ENCODE data around the gene R3HDM1. TPM values are rescaled to one million over a fixed set of nuclear protein-coding genes. Genes with fewer than 3 reads are reported as not detected.

The R3HDM1 gene
- total and polyA plus RNA-seq, 2 of the 4 experiments (the other 2 are of a cell fraction), result 5.9 to 38.1 TPM

- Histone ChIP-seq H3K4me3 (ENCODE audit: insufficient read depth, low read depth, low read length) (no peak overlapping the region), H3K4me1 (ENCODE audit: control insufficient read depth, insufficient read depth, low read length) (no peaks in the 10 kb centered on the region), H3K23ac (ENCODE audit: low read depth, low read length) (no peak overlapping the region), H2AFZ (replicated peaks; ENCODE audit: low read length, poor library complexity) (no peak overlapping the region), H4K20me1 (ENCODE audit: insufficient read depth, low read length) (no peaks in the 10 kb centered on the region), H4K91ac (ENCODE audit: insufficient read depth, low read depth, low read length) (no peak overlapping the region), H4K8ac (ENCODE audit: low read depth in 2 of 2, low read length in 2 of 2) (no peak overlapping the region), H4K5ac (ENCODE audit: low read depth, low read length) (no peak overlapping the region), H3K9me1 (ENCODE audit: insufficient read depth, low read length) (no peaks in the 10 kb centered on the region), H3K18ac (ENCODE audit: low read depth, low read length) (no peak overlapping the region), H2BK120ac (ENCODE audit: low read depth, low read length) (no peak overlapping the region), H3K9ac (ENCODE audit: low read depth, low read length) (no peak overlapping the region), H3K14ac (replicated peaks; ENCODE audit: low read depth, low read length) (no peak overlapping the region), H3K27ac (ENCODE audit: insufficient read depth, low read length) (no peak overlapping the region), H3K4me2 (ENCODE audit: low read depth, low read length) (no peak overlapping the region), H3K27me3 (ENCODE audit: control insufficient read depth, insufficient read depth, low read length) (no peaks in the 10 kb centered on the region), H2BK15ac (ENCODE audit: low read depth, low read length) (no peak overlapping the region), H3K79me1 (ENCODE audit: low read depth in 1 of 2, low read length in 2 of 2) (no peaks in the 10 kb centered on the region), H3K56ac (ENCODE audit: extremely low read depth, insufficient read depth, low read length) (no peak overlapping the region), H2BK20ac (ENCODE audit: low read depth, low read length) (no peak overlapping the region), H3K4ac (ENCODE audit: low read depth, low read length) (no peak overlapping the region), H2AK5ac (ENCODE audit: low read depth, low read length) (no peak overlapping the region), H2AK9ac (replicated peaks; ENCODE audit: low read depth, low read length, poor library complexity) (peak overlapping the region; percentile 24), H3K36me3 (ENCODE audit: control insufficient read depth, insufficient read depth, low read length) (peaks cover 8% of the 10 kb centered on the region), H3K9me3 (ENCODE audit: control insufficient read depth, insufficient read depth, low read length) (no peaks in the 10 kb centered on the region), H2BK5ac (ENCODE audit: low read depth, low read length, poor library complexity, severe bottlenecking) (no peak overlapping the region)
- BruUV-seq (replicated peaks), result no TSS peak
- in situ Hi-C loops (cut with MboI; ENCODE audit: low sequenced_read_pairs), result no loop called here
- ChIA-PET POLR2A (ENCODE audit: unreplicated experiment) (no interaction called here), CTCF (interaction anchor here (0.6 kb wide), 1 partner anchor 194 kb away, joined by 3 read pairs; no protein-coding TSS in a partner anchor)
- WGBS, 2 experiments (ENCODE audit: extremely low coverage in 2 of 2, insufficient read length in 1 of 2), result no CpG with 5 or more reads among the region's 2 CpGs
- intact Hi-C loops (cut with micrococcal nuclease), result no loop called here
- DNase-seq, result no peak
- TF ChIP-seq CTCF (conservative IDR thresholded peaks at IDR 0.05; ENCODE audit: low read depth, low read length) (no peak), POLR2A (IDR thresholded peaks at IDR 0.05; ENCODE audit: low read depth, low read length) (no peak), RFX5 (IDR thresholded peaks at IDR 0.05; ENCODE audit: low read depth, low read length) (no peak), RAD21 (IDR thresholded peaks at IDR 0.05; ENCODE audit: low read length) (no peak), CEBPB (IDR thresholded peaks at IDR 0.05; ENCODE audit: low read depth, low read length) (no peak), MXI1 (IDR thresholded peaks at IDR 0.05; ENCODE audit: borderline replicate concordance, low read depth, low read length) (no peak), MAFK (IDR thresholded peaks at IDR 0.05; ENCODE audit: low read depth, low read length) (no peak), RCOR1 (IDR thresholded peaks at IDR 0.05; ENCODE audit: insufficient replicate concordance, low read length) (no peak), SMC3 (IDR thresholded peaks at IDR 0.05; ENCODE audit: low read depth, low read length) (no peak), NFE2L2 (IDR thresholded peaks at IDR 0.05; ENCODE audit: low read depth, low read length) (no peak), BHLHE40 (IDR thresholded peaks at IDR 0.05; ENCODE audit: low read depth, low read length) (no peak)
- dilution Hi-C loops (cut with HindIII; ENCODE audit: low sequenced_read_pairs, unreplicated experiment), result no loop called here
- ATAC-seq (ENCODE audit: low read depth), result no peak
Observed at GRCh38 chr2:135728064-135728743, 196.9 kb downstream of the R3HDM1 start.
